Thymus (tissue), 11 donors: ENCODE results near the gene CYBRD1. TPM values are rescaled to one million over a fixed set of nuclear protein-coding genes. Genes with fewer than 3 reads are reported as not detected.

Experiments
- DNase-seq, 9 donors: peaks; one replicate each; pipeline ENCODE4 v3.0.0-alpha.2; 2013; ENCODE audit warnings: low spot score in 9 of 9, low read depth in 6 of 9, missing footprints in 1 of 9
- H3K27ac ChIP-seq, 2 donors: one replicate each; pipeline ENCODE4 v1.5.1; 2013; ENCODE audit warnings: control low read depth in 1 of 2, low read depth in 1 of 2, low read length in 1 of 2, mild to moderate bottlenecking in 1 of 2, moderate library complexity in 1 of 2
- H3K27me3 ChIP-seq, 2 donors: one replicate each; pipeline ENCODE4 v1.5.1; 2013; ENCODE audit warnings: low read length in 1 of 2; ENCODE audit not compliant: control insufficient read depth in 2 of 2, insufficient read depth in 1 of 2
- H3K36me3 ChIP-seq, 2 donors: one replicate each; pipeline ENCODE4 v1.5.1; 2013; ENCODE audit warnings: low read length in 1 of 2, mild to moderate bottlenecking in 1 of 2, moderate library complexity in 1 of 2; ENCODE audit not compliant: control insufficient read depth in 2 of 2, insufficient read depth in 2 of 2
- H3K4me1 ChIP-seq, 2 donors: one replicate each; pipeline ENCODE4 v1.5.1; 2013; ENCODE audit warnings: low read length in 2 of 2; ENCODE audit not compliant: control insufficient read depth in 2 of 2, insufficient read depth in 2 of 2
- H3K4me3 ChIP-seq, 2 donors: one replicate each; pipeline ENCODE4 v1.5.1; 2013; ENCODE audit warnings: low read length in 2 of 2, control low read depth in 1 of 2, mild to moderate bottlenecking in 1 of 2
- H3K9me3 ChIP-seq, 2 donors: one replicate each; pipeline ENCODE4 v1.5.1; 2013; ENCODE audit warnings: low read length in 1 of 2, mild to moderate bottlenecking in 1 of 2; ENCODE audit not compliant: control insufficient read depth in 2 of 2, insufficient read depth in 1 of 2
- WGBS: extraction: QIAGEN DNeasy Blood & Tissue Kit; methylation state at CpG from one replicate; pipeline ENCODE4 v1.1.7; 2013; 5-methylcytosine and 5-hydroxymethylcytosine counted together
- polyA plus RNA-seq: library from polyadenylated mRNA; stranded (reverse); fragments of 200-250 nt; gene quantifications from one replicate; pipeline ENCODE4 v1.2.3, GENCODE V29; 2013
- total RNA-seq: library from RNA; stranded (reverse); fragments of 120-200 nt; gene quantifications from one replicate; pipeline ENCODE4 v1.2.4, GENCODE V29; 2013
- donor health status: healthy.

CYBRD1 gene
- total and polyA plus RNA-seq, 2 donors: 14.9 to 80.7 TPM

DNA sequence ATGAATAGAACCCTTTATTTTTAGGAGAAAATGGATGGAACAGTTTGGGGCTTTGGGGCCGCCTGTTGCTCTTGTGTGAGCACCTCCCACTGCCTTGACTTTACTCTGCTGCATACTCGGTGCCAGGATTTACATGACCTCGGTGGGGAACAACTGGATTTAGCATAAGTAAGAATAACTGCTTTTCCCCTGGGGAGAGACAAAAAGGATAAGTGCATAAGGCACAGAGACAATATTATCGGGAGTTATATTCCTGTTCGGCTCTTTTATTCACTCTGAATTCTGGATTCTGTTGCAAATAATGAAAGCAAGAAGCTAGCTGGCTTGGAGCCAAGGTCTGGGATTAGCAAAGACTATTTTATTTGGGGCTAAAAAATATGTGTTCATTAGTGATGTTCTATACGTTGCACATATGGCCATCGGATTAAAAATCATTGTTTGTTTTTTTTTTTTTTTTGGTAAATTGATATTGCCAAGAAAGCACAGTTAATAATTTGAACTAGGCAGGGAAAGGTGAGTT, 69.8 kb downstream of the CYBRD1 start:
- Histone ChIP-seq H3K27me3 (no peaks in the 10 kb centered on the region), H3K4me3 (no peak overlapping the region), H3K9me3 (peaks cover 0 to 4% of the 10 kb centered on the region in 2 donors), H3K4me1 (no peaks in the 10 kb centered on the region), H3K27ac (no peak overlapping the region), H3K36me3 (no peaks in the 10 kb centered on the region)
- 87% methylated on average over 7 of the region's 7 CpGs for WGBS
- no peak for DNase-seq

DNA sequence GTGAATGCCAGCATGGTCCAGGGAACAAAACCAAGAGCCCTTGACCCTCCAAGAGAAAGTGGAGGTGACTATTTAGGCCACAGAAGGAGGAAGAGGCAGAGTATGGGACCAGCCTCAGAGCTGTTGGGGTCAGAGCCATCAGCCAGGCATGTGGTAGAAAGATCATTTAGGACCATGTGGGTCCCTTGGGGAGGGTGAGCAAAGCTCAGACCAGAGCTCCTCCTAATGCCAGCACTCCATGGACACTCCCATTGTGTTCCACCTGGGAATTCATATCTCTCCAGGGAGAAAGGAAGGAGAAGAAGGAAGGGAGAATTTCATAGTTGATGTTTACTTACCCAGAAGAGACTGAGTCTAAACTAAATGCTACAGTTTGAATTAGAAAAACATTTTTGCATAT, 73.2 kb downstream of the CYBRD1 start:
- peaks cover 0 to 3% of the 10 kb centered on the region in 2 donors for H3K9me3 ChIP-seq
- H3K36me3 ChIP-seq: no peaks in the 10 kb centered on the region
- H3K27me3 ChIP-seq: peaks cover 0 to 2% of the 10 kb centered on the region in 2 donors
- no peak overlapping the region for H3K4me3 ChIP-seq
- no peaks in the 10 kb centered on the region for H3K4me1 ChIP-seq
- no peak overlapping the region for H3K27ac ChIP-seq
- DNase-seq: no peak

DNA sequence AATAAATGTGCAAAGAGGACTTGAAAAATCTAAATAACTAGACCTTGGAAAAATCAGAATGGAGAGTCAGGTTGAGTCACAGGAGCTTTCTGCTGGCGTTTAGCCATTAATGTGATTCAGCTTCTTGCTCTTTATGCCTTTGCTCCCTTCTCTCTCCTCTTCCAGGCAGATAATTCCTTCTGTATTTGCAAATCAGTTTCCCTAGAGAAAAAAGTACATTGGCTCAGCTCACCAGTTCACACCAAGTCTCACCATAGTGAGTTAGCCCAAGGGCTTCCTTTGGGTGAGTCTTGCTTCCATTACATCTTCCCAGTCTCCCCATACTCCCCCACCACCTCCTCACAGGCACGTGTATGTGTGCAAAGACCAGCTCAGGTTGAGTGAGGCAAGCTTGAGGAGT, 73.6 kb downstream of the CYBRD1 start:
- no peaks in the 10 kb centered on the region for H3K4me1 ChIP-seq

DNA sequence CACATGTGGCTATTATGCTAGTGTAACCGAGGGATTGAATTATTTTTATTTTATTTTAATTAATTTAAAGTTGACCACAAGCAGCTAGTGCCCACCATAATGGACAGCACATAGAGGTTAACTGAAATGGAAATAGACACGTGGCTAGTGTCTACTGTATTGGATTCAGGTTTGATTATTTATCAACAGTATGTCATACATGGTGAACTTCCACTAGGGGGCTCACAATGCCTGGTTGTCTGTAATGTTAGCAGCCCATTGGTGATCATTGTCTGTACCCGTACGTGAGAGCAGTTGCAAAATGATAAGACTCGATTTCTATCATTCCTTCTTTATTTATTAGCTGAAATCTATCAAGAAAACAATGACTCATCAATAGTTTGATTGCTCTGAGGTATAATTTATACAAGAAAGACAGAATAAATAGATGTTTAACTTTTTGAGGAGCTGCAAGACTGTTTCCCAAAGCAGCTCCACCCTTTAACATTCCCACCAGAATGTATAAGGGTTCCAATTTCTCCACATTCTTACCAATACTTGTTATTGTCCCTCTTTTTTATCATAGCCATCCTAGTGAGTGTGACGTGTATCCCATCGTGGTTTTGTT, 76.5 kb downstream of the CYBRD1 start:
- Histone ChIP-seq H3K27ac (no peak overlapping the region), H3K9me3 (no peaks in the 10 kb centered on the region), H3K36me3 (no peaks in the 10 kb centered on the region), H3K27me3 (peaks cover 0 to 4% of the 10 kb centered on the region in 2 donors), H3K4me3 (no peak overlapping the region), H3K4me1 (no peaks in the 10 kb centered on the region)
- 26% methylated on average over 7 of the region's 7 CpGs for WGBS
- peak; percentile 2 to 71 (median 35) for DNase-seq

More for the DNA sequence above, 73.6 kb downstream of the CYBRD1 start:
- WGBS: 90% methylated on average over 2 of the region's 2 CpGs
- no peak for DNase-seq
- no peak overlapping the region for H3K27ac ChIP-seq
- peaks cover 0 to 4% of the 10 kb centered on the region in 2 donors for H3K27me3 ChIP-seq
- no peak overlapping the region for H3K4me3 ChIP-seq
- no peaks in the 10 kb centered on the region for H3K9me3 ChIP-seq
- no peaks in the 10 kb centered on the region for H3K36me3 ChIP-seq

DNA sequence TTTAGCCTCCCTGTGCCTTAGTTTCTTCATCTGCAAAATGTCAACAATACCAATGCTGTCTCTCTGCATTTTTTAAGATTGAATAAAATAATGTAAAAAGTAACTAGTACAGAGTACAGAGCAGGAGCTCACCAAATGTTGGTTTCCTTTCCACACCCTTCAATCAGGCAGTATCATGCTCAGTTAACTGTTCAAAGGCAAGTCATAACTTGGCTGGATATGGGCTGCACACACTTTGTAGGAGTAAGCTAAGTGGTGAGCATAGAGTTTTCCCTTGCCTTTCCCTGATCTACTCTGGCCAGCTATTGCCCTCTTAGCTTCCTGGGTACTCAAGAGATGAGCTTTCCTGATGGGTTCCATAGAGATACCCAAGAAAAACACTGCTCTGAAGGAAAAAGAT, 77.9 kb downstream of the CYBRD1 start:
- no peaks in the 10 kb centered on the region for H3K9me3 ChIP-seq
- DNase-seq: peak in 1 of 9 donors; percentile 21
- peaks cover 0 to 4% of the 10 kb centered on the region in 2 donors for H3K27me3 ChIP-seq
- no peaks in the 10 kb centered on the region for H3K36me3 ChIP-seq
- no peak overlapping the region for H3K4me3 ChIP-seq
- no peaks in the 10 kb centered on the region for H3K4me1 ChIP-seq
- H3K27ac ChIP-seq: no peak overlapping the region

DNA sequence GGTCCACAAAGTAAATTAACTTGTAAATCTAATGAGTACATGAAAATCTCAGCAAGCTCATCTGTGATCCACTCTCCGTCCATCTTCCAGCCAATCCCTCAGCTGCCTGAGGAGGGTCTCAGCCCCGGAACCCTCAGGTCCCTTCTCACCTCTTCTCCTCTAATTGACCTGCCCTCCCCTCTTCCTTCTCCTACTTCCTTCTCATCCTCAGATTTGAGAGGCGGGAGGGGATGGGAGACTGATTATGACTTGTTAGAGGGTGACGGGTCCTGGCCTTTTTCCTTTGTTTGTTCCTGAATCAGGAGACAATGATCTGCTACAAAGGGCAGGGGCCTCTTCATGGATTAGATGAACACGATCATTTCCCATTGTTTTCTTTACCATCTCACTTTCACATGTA, 80.1 kb downstream of the CYBRD1 start:
- 94% methylated on average over 5 of the region's 5 CpGs for WGBS
- no peaks in the 10 kb centered on the region for H3K36me3 ChIP-seq
- H3K4me1 ChIP-seq: no peaks in the 10 kb centered on the region
- no peak for DNase-seq
- H3K9me3 ChIP-seq: no peaks in the 10 kb centered on the region
- H3K27ac ChIP-seq: no peak overlapping the region
- H3K4me3 ChIP-seq: no peak overlapping the region
- peaks cover 0 to 4% of the 10 kb centered on the region in 2 donors for H3K27me3 ChIP-seq

Other genes starting within 250 kb of the CYBRD1 start
- 12.3 TPM for gene METTL8, start 88.5 kb upstream of the CYBRD1 start, total RNA-seq
- gene METTL8, start 88.5 kb upstream of the CYBRD1 start, polyA plus RNA-seq: 12.1 TPM
- gene DCAF17, start 88.2 kb upstream of the CYBRD1 start, total RNA-seq: 14.7 TPM
- 7.9 TPM for gene DCAF17, start 88.2 kb upstream of the CYBRD1 start, polyA plus RNA-seq
- gene DYNC1I2, start 165.0 kb downstream of the CYBRD1 start, total RNA-seq: 77.2 TPM
- 74.2 TPM for gene DYNC1I2, start 165.0 kb downstream of the CYBRD1 start, polyA plus RNA-seq